Stimulated activated CD8-positive, alpha-beta memory T cell treated with anti-CD3 and anti-CD28 coated beads, Interleukin-12 subunit alpha, Interleukin-12 subunit beta, amount 100 ng/mL, for 1 hour (primary cell): Measurements from ENCODE around the gene HELZ.
"Not testable (repeated sequence)": the region's sequence is repeated elsewhere in the genome, so short reads cannot be mapped to it uniquely, and the experiment has no call there.

Experiments used
- DNase-seq: peaks from one replicate; pipeline ENCODE4 v3.0.0-alpha.2; 2020; ENCODE audit warnings: low read depth

Gene HELZ

GRCh38 chr17:67143318-67143717 lies 101.7 kb downstream of the HELZ start:
- DNase-seq = no peak

GRCh38 chr17:67142030-67142429 lies 103.0 kb downstream of the HELZ start:
- DNase-seq = not testable (repeated sequence)

- DNase-seq = no peak
These were observed 105.0 kb downstream of the HELZ start for GRCh38 chr17:67139784-67140665.

- DNase-seq = no peak
These were observed 105.7 kb downstream of the HELZ start for GRCh38 chr17:67139289-67139688.

GRCh38 chr17:67138392-67138791 lies 106.6 kb downstream of the HELZ start:
- DNase-seq = no peak

GRCh38 chr17:67137860-67138259 lies 107.1 kb downstream of the HELZ start:
- DNase-seq = no peak

- no peak for DNase-seq
These were observed 108.0 kb downstream of the HELZ start for GRCh38 chr17:67137026-67137370.

- no peak for DNase-seq
These were observed 108.6 kb downstream of the HELZ start for GRCh38 chr17:67136191-67137025.

- no peak for DNase-seq
These were observed 111.8 kb downstream of the HELZ start for GRCh38 chr17:67133161-67133560.

- DNase-seq = no peak
These were observed 112.6 kb downstream of the HELZ start for GRCh38 chr17:67132366-67132765.

GRCh38 chr17:67130768-67131167 lies 114.2 kb downstream of the HELZ start:
- DNase-seq = no peak

GRCh38 chr17:67129283-67129682 lies 115.7 kb downstream of the HELZ start:
- DNase-seq = no peak

- DNase-seq = no peak
These were observed 116.3 kb downstream of the HELZ start for GRCh38 chr17:67128700-67129099.

GRCh38 chr17:67127925-67128324 lies 117.1 kb downstream of the HELZ start:
- DNase-seq = no peak

- DNase-seq = no peak
These were observed 118.0 kb downstream of the HELZ start for GRCh38 chr17:67126983-67127382.

GRCh38 chr17:67126543-67126942 lies 118.5 kb downstream of the HELZ start:
- not testable (repeated sequence) for DNase-seq

- no peak for DNase-seq
These were observed 119.1 kb downstream of the HELZ start for GRCh38 chr17:67125924-67126323.

- DNase-seq = no peak
These were observed 119.6 kb downstream of the HELZ start for GRCh38 chr17:67125417-67125816.

- DNase-seq = no peak
These were observed 120.4 kb downstream of the HELZ start for GRCh38 chr17:67124450-67125148.

GRCh38 chr17:67123699-67124098 lies 121.3 kb downstream of the HELZ start:
- DNase-seq = no peak

- DNase-seq = no peak
These were observed 123.6 kb downstream of the HELZ start for GRCh38 chr17:67121316-67121891.

- no peak for DNase-seq
These were observed 125.9 kb downstream of the HELZ start for GRCh38 chr17:67119102-67119501.
